HG02642 (cell line): ENCODE results near the gene OR2AG2.

Experiments
- ATAC-seq: cut with Tn5 transposase; IDR thresholded peaks from one replicate; pipeline ENCODE4 v1.9.1; 2021; ENCODE audit warnings: mild to moderate bottlenecking; ENCODE audit not compliant: unreplicated experiment, poor library complexity

OR2AG2 gene

DNA sequence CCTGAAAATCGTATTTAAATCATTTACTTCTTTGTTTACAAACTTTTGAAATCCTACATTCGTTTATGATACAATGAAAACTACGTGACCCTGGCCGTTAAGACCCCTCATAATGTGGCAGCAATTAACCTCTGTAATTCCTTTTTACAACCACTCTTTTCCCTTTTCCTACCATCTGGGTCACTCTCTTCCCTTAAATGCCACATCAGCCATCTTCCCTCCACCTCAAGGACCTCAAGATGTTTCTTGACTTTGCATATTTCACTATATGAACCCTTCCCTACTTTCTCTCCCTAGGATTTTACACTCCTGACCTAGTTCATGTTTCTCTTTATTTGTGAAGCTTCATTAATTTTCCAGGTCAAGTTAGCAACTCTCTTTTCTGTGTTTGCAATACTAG is 26.8 kb downstream of the OR2AG2 start:
- ATAC-seq = no peak

DNA sequence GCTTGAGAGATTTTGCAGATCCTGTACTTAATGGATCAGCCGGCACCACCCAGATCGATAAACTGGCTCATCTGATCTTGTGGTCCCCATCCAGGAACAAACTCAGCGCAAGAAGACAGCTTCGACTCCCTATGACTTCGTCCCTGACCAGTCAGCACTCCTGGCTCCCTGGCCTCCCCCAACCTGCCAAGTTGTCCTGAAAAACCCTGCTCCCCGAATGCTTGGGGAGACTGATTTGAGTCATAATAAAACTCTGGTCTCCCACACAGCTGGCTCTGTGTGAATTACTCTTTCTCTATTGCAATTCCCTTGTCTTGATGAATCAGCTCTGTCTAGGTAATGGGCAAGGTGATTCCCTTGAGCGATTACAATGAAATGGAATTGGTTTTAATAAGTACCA is 29.5 kb downstream of the OR2AG2 start:
- no peak for ATAC-seq

DNA sequence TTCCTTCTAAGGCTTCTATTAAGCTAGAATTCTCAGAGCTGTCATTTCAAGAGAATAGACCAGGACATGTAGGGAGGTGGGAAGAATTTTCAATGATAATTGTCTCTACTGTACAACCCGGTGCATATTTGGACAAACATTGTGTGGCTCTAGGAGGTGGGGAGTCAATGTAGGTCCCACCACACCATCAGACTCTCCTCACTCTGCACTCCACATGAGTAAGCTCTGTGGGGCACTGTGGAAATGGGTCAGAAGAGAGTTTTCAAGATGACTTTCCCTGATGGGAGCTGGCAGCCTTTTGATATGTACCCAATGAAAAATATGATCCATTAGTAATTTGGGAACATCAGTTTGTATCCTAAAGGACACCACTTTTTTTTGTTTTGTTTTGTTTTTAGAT is 33.2 kb downstream of the OR2AG2 start:
- no peak for ATAC-seq

DNA sequence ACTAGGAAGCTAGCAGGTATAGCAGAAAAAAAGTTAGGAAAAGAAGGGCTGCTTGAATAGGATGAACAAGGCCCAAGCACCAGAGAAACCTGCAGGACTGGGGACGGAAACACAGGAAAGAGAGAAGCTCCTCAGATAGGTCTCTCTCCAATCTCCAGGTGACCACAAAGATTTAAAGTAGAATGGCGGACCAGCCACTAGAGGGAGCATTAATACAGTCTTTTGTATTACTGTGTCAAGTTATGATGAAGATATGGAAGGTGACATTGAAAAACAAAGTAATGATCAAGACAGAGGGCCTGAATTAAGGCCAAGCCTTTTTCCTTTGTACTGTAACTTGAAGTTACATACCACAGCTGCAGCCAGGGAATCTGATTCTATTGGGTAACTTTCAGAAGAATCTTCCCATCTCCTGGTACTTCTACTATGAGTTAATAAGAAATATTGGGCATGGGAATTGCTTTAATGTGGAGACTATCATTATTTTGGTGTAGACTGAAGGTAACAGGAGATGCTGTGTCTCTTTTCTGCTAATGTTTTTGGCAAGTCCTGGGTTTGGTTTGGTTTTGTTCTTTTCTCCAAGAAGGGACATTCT is 33.8 kb downstream of the OR2AG2 start:
- ATAC-seq = peak; percentile 73

DNA sequence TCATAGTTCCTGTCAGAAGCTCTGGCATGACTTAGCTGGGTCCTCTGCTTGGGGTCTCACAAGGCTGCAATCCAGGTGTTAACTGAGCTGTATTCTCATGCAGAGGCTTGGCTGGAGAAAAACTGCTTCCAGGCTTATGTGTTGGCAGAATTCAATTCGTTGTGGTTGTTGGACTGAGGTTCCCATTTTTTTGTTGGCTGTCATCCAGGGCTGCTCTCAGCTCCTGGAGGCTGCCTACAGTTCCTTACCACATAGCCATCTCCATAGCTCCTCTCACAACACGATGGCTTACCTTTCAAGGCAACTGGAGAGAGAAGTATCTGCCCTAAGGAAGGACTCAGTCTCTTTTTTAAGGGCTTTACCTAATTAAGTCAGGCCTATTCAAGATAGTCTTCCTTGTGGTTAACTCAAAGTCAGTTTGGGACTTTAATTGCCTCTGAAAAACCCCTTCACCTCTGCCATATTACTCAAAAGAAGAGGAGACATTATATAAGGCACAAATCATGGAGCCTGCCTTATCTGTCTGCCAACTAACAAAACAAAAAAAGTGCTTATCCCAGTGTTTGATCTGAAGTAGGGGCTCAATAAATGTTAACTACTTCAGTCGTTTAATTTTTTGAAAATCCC is 35.2 kb downstream of the OR2AG2 start:
- ATAC-seq = no peak

DNA sequence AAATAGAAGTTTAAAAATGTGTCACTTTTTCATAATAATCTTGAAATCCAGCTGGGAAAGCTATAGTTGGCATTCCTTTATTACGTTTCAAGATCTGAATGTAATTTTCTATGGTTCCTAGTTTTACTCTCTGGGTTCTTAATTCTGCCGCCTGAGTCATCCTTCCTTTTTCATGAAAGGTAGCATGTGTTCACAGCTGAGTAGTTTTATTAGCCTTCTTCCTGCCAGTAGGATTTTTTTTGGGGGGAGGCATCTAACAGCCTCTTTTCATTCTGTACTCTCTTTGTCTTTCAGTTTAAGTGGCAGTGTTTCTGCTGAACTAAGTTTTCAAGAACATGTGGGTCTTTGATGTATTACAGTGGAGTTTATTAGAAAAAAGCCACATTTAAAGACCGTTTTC is 36.5 kb downstream of the OR2AG2 start:
- no peak for ATAC-seq

DNA sequence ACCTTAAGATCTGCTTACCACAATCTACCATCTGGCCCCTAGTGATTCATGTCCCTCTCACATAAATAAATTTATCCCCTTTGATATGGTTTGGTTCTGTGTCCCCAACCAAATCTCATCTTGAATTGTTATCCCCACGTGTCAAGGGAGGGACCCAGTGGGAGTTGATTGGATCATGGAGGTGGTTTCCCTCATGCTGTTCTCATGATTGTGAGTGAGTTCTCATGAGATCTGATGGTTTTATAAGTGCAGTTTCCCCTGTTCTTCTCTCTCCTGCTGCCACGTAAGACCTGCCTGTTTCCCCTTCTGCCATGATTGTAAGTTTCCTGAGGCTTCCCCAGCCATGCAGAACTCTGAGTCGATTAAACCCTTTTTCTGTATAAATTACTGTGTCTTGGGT is 37.2 kb downstream of the OR2AG2 start:
- no peak for ATAC-seq

DNA sequence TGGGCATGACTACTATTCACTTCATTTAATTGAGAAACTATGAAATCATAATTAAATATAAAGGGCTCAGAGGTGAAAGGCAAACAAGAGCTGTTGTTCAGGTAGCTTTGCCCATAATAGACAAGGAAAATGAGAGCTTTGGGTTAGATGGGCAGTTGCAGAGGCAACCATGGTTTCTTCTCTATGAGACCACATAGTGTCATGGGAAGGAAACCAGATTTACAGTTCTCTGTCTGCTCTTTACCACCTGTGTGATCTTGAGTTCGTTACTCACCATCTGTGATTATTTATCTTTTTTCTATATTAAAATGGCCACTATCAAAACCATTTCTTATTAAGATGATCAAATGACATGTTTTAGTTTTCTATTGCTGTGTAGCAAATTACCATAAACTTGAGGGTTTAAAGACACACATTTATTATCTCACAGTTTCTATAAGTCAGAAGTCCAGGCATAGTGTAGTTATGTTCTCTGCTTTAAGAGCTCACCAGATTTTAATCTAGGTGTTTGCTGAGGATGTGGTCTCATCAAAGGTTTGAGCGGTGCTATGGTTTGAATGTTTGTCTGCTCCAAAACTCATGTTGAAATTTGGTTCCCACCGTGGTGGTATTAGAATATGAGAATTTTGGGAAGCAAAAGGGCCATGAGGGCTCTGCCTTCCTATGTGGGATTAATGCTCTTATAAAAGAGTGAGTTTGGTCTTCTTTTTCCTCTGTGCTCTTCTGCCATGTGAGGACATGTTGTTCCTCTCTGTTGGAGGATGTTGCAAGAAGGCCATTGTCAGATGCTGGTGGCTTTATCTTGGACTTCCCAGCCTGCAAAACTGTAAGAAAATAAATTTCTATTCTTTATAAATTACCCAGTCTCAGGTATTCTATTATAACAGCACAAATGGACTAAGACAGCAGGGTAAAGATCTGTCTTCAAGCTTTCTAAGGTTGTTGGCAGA is 38.2 kb downstream of the OR2AG2 start:
- no peak for ATAC-seq

DNA sequence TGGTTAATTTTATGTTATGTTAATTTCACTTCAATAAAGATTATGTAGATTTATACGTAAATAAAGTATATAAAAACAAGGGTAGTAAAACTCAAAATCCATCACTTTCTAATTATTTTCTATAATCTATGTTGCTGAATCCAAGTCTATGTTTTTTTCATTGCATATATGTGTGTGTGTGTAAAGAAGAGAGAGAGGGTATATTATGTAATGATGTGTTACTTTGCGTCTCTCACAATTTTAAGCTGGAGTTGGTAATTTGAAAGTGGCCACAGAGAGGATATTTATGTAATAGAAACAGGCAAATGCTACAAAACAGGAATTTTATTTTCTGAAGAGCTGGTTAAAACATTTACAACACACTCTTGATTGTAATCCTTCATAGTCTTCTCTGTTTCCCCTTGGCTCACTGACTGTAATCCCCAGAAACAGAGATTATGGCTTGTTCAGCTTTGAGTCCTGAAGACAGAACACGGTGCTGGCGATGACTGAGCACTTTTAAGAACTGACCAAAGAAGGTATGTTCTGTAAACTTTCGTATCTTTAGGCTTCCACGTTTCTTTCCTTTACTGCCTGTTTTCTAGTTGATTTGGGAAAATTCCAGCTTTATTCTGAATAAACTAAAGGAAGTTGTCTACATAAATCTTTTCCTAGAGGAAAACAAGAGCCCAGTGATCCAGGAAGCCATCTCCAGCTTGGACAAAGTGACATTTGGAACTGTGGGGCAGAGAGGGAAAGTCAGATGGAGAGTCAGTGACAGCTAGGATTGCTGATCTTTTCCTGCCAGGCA is 43.6 kb downstream of the OR2AG2 start:
- ATAC-seq = no peak

DNA sequence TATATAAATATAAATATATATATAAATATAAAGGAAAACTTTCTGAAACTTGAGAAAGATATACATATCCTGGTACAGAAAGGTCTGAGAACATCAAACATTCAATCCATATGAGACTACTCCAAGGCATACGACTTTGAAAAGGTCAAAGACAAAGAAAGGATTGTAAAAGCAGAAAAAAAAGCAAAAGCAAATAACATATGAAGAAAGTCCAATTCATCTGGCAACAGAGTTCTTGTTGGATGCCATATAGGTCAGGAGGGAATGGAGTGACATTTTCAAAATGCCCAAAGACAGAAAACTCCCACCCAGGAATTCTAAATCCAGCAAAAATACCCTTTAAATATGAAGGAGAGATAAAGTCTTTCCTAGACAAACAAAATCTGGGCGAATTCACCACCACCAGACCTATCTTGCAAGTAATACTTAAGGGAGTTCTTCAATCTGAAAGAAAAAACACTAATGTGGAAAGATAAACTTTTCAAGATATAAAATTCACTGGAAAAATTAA is 46.3 kb downstream of the OR2AG2 start:
- ATAC-seq = no peak

DNA sequence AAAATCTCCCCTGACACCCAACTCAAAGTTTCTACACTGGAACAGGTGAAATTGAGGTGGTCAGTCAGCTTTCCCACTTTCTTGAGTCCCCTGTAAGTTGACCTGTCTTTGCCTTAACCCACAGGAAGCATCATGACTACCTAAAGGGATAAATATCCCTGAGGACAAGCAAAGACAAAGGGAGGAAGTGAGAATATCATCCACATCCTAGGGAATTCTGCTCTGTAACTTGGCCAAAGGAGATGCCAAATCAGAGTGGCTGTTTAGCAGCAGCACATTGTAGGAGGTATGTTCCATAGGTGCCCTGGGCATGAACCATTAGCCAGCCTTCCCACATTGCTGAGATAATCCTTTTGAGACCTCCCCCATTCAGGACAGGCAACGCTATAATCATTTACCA is 47.8 kb downstream of the OR2AG2 start:
- no peak for ATAC-seq

DNA sequence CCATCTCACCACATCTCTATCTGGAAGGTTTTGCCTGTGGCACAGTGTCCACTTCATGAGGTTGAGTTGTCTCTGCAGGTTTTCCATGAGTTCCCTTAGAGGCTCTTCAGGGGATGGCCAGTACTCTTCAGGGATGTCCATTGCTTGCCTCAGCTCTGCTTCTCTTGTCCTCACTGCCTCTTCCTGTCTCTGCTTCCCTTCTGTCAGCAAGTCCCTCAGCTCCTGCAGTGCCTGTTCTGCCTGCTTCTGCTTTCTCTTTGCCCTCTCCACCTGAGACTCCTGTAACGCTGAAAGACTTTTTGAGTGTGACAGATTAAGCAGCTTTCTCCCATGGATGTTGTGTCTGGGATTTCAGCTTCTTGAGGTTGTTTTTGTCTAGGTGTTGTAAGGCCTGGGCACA is 50.4 kb downstream of the OR2AG2 start:
- ATAC-seq = no peak

DNA sequence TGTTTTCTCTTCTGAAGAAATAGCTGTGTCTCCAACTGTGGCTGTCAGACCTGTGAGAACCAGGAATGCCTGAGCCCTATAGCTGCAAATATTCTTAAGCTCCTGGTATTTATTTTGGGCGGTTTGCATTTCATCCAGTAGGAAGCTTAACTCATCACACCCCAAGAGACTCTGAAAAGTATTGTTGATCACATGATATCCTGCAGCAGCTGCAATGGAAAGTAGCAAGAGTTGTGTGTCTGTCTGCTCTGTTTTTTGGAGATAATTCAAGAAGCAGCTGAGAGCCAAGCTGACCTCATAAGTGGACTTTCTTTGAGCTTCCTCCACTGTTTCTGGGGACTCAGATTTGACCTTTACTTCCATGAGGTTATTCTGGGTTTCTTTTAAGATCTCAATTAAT is 52.2 kb downstream of the OR2AG2 start:
- no peak for ATAC-seq

DNA sequence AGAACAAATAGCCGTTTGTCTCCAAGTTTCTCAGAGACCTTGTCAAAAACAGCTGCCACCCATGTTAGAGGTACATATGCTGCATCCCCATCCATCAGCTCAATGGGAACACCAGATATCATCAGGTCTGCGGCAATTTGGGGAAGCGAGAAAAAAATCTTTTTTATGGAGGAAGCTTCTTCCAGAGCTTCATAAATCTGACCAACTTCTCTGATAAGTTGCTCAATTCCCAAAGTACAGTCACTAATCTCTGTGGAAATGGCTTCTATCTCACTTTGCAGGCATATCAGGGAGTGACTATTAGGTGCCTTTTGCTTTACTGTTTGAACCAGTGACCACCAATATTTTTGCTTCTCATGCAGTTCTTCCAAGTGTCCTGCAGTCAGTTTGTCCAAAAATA is 54.4 kb downstream of the OR2AG2 start:
- ATAC-seq = no peak
